HG03159 (cell line): ENCODE data around the gene TCF12.
"Not testable (repeated sequence)": the region's sequence is repeated elsewhere in the genome, so short reads cannot be mapped to it uniquely, and the experiment has no call there.

Experiments used
- ATAC-seq: cut with Tn5 transposase; IDR thresholded peaks from one replicate; pipeline ENCODE4 v1.9.1; 2021; ENCODE audit warnings: mild to moderate bottlenecking, moderate library complexity; ENCODE audit not compliant: unreplicated experiment

The TCF12 gene

DNA sequence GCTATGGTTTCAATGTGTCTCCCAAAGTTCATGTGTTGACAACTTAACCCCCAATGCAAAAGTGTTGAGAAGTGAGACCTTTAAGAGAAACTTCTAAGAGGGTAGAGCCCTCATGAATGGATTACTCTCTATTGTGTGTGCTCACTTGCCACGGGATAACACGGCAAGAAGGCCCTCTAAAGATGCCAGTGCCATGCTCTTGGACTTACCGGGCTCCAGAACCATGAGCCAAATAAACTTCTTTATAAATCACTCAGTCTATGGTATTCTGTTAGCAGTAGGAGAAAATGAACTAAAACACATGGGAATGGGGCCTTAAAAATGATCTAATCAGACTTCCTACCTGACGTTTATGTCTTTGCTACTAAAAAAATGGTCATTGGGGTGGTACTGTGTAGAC lies 2.6 kb upstream of the TCF12 start:
- ATAC-seq = no peak

GRCh38 chr15:56916825-56917477 lies 1.5 kb upstream of the TCF12 start:
- ATAC-seq = no peak

DNA sequence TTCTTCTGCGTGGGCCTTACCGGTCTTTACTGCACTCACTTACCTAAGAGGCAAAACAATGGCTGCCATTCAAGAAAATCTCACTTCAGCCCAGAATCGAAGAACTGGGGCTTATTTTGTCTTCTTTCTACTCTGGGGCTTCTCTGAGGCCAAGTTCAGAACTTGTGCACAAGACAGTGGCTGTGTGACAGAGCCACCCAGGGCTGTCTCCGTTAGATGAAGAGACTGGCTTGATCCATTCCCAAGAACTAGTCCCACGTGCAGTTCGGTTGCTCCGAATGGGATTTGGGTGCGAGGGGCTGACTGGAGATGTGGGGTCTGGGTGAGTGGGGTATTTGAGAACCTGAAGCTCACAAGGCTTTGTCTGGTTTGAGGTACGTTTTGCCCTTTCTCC lies 795 bp upstream of the TCF12 start:
- ATAC-seq = no peak

DNA sequence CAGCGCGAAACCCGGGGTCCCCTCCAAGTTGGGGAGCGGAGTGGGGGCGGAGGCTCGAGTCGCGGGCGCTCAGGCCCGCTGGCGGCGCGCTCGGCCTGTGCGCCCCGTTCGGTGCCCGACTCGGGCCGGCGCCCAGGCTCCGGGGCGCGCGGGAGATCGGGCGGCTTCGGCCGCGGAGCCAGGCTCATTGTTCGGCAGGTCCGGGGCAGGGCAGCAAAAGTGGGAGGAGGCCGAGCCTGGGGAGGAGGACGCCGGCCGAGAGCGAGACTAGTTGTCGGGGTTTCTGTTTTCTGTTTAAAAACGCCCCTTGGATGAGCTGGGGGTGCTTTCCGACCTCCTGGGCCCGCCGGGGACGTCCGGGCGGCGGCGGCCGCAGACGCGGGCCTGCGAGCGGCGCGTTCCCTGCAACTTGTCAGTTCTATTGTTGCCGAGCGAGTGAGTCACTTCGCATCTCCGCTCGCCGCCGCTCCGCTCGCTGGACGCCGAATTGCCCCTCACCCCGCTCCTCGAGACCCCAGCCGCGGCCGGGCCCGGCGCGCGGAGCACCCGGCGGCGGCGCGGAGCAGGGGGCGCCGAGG lies 676 bp downstream of the TCF12 start:
- peak; percentile 42 for ATAC-seq

- ATAC-seq = peak; percentile 11
Observed at GRCh38 chr15:56919609-56920366, 1.3 kb downstream of the TCF12 start.

DNA sequence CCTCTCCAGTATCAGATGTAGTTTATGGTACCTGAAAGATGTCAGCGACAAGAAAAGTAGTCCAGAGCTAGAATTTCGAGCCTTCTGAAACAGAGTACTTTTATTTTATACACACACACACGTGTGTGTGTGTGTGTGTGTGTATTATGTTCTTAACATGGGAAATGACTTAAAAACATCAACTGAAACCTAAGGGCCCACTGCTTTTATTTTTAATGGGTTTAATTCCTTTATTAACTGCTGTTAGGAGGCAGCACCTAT lies 1.9 kb downstream of the TCF12 start:
- ATAC-seq = no peak

DNA sequence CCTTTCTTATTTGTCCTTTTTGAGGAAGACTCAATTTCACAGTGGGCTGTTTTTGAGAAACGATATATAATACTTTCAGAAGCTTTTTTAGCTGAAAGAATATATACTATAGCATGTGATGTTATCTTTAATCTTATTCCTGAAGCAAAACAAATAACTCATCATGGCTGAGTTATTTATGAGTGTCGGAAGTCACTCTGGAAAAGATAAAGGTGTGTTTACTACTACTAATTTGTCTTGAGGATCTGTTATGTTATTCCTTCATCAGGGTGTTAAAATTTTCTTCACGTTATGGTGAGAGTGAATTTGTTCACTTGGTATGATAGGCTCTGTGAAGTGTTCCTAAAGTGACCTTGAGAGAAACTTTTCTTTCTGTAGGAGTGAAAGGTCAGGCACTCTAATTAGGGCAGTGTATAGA lies 4.7 kb downstream of the TCF12 start:
- no peak for ATAC-seq

GRCh38 chr15:56927816-56928215 lies 9.4 kb downstream of the TCF12 start:
- ATAC-seq = no peak

GRCh38 chr15:56929399-56929798 lies 11.0 kb downstream of the TCF12 start:
- ATAC-seq = no peak

DNA sequence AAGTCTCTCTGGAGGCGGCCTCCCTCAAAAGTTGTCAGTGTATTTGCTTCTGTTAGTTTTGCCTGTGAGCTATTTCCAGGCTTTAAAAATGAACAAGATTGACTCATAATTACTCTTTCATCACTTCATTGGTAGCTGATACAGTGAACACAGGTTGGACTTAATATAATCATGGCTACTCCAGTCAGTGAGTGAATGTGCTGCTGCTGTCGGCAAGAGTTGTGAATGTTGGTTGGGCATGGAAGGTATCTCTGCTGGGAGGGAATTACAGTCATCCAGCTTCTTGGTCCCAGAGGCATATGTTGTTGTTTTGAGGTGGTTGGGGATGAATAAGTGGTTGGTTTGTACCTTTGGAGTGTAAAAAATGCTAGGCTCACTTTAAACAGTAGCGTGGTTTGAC lies 11.5 kb downstream of the TCF12 start:
- no peak for ATAC-seq

DNA sequence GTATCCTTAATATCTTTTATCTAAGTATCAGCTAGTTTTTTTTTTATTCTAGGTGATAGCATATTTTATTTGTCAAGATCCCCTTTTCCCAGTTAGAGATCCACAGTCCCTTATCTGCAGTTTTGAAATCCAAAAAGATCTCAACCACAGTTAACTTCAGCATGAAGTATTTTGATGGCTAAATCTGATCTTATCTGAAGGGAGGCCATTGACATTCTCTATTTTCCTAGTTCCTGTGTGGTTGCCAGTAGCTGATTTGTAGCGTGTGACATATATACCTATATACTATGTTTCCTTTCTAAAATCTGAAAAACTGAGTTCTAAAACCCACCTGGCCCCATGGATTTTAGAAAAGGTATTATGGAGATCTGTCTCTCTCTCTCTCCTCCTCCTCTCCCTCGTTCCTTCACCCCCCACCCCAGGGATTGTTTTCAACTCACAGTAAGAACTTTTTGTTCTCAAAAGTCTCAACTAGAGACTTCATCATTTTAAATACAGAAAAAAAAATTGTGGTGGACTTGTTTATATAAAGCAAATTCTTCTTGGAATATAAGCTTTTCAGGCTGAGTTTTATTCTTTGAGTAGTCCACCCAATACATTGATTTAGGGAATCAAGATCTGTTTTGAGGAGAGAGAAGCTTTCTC lies 12.3 kb downstream of the TCF12 start:
- no peak for ATAC-seq

GRCh38 chr15:56931639-56932508 lies 13.4 kb downstream of the TCF12 start:
- ATAC-seq = no peak

DNA sequence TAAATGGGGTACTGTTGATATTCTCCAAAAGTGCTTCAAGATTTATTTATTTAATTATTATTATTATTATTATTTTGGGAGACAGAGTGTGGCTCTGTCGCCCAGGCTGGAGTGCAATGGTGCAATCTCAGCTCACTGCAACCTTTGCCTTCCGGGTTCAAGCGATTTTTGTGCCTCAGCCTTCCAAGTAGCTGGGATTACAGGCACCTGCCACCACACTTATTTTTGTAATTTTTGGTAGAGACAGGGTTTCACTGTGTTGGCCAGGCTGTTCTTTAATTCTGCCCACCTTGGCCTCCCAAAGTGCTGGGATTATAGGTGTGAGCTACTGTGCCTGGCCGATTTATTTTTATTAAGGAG lies 14.0 kb downstream of the TCF12 start:
- not testable (repeated sequence) for ATAC-seq

DNA sequence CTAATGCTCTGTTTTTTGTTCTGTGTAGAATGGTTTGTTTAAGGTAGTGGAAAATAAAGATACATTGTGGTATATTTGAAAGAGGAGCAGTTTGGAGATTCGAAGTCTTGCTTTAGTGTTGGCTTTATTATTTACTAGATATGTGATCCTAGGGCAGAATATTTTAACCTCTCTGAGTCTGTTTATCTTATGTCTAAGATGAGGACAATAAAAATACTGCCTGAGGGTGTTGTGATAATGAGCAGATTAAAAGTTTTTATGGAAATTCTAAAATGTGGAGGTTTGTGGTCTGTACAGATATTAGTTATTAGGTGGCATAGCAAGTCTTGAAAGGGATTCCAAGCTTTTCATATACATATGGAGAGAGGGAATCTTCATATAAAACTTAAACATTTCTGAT lies 15.0 kb downstream of the TCF12 start:
- ATAC-seq = no peak

- ATAC-seq = no peak
Observed at GRCh38 chr15:56933811-56934210, 15.4 kb downstream of the TCF12 start.

GRCh38 chr15:56934269-56934668 lies 15.8 kb downstream of the TCF12 start:
- ATAC-seq = no peak

DNA sequence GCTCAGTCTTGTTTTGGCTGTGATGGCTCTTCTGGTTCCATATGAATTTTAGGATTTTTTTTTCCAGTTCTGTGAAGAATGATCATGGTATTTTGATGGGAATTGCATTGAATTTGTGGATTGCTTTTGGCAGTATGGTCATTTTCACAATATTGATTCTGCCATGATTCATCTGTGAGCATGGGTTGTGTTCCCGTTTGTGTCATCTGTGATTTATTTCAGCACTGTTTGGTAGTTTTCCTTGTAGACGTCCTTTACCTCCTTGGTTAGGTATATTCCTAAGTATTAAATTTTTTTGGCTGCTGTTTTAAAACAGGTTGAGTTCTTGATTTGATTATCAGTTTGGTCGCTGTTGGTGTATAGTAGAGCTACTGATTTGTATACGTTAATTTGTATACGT lies 18.5 kb downstream of the TCF12 start:
- no peak for ATAC-seq

- no peak for ATAC-seq
Observed at GRCh38 chr15:56939257-56939656, 20.8 kb downstream of the TCF12 start.

- no peak for ATAC-seq
Observed at GRCh38 chr15:56940388-56940787, 21.9 kb downstream of the TCF12 start.

DNA sequence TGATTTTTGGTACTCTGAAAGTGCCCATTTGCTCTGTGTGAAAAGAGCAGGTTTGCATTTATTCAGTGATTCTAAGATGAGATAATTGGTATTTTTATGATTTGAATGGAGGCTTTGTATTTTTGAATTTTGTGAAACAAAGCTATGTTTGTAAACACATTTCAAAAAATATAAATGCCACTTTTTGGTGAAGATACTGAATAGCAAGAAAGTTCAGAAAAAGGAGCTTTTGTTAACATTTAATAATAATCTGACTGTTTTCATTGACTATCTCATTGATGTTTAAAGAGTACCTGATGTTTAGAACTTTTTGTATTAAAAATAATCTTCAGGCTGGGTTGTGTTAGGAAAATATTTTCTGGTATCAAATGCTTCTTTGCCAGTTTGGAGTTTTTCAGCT lies 23.7 kb downstream of the TCF12 start:
- ATAC-seq = no peak

DNA sequence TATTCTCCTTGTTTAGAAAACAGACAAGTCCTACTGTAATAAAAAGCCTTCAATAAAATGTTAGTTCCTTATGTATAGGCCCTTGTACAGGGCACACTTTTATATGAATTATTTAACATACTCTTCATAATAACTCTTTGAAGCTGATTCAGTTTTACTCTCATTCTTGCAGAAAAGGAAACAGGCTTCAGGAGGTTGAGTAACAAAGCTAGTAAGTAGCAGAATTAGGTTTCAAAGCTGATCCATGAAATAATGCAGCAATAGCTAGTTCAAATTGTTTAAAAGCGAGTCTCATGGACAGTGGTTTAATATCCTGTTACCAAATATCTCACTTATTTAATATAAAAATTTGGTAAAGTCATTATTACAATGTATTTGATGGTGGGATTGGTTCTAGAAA lies 25.0 kb downstream of the TCF12 start:
- ATAC-seq = no peak
